CD4-positive, alpha-beta T cell treated with Interleukin-4 for 1 hour (primary cell): Measurements from ENCODE around the gene ZIC1.

Experiments used
- DNase-seq, 2 donors: peaks; one replicate each; pipeline ENCODE4 v3.0.0-alpha.2; 2020 to 2022

The ZIC1 gene

DNA sequence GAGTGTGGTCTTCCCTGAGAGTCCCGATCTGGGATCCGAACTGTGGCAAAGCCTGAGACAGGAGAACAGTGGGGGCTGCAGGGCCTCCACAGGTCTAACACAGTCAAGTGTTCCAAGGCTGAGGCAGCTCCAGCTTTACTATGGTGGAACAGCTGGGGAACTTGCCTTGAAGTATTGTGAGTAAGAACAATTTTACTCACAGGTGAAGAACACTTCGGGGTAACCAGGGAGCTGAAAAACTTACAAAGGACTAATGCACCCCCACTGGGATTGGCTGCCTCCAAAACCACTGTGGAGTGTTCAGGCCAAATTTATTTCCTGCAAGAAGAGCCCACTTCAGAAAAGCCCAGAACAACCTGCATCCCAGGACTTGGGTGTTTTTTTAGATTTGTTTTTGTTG is 28.2 kb upstream of the ZIC1 start:
- no peak for DNase-seq

DNA sequence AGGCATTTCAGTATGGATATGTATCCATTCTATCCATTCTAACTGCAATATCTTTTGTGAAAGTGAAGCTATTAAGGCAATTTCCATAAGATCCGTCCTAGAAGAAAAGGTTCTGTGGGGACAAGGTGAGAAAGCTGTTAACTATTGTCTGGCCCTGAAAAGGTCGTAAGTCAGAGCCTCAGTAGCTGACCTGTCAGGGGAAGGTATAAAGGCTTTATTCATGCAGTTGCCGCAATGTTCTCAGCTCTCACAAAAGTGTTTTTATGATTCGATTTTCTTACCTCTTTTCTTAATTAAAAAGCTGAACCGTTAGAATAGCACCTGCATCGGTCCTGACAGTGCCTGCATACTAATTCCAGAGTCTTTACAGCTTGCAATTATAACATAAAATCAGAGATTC is 27.6 kb upstream of the ZIC1 start:
- no peak for DNase-seq

DNA sequence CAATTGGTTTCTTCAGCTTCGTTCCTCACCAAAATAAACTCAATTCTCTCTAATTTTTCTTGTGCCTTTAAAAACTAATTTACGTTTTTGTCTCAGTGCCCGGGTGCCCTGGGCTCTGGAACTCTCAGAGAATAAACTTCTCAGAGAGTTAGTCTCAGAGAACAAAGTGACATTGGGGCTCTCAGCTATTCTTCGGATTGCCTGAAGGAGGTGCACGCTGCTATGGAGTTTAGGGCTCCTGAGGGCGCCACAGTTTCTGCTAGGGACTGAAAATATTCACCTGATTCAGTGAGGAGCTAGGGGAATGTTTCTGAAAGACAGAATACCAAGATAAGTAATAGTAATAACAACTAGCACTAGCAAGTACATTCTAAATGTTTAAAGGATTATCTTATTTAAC is 25.5 kb upstream of the ZIC1 start:
- DNase-seq, result no peak

DNA sequence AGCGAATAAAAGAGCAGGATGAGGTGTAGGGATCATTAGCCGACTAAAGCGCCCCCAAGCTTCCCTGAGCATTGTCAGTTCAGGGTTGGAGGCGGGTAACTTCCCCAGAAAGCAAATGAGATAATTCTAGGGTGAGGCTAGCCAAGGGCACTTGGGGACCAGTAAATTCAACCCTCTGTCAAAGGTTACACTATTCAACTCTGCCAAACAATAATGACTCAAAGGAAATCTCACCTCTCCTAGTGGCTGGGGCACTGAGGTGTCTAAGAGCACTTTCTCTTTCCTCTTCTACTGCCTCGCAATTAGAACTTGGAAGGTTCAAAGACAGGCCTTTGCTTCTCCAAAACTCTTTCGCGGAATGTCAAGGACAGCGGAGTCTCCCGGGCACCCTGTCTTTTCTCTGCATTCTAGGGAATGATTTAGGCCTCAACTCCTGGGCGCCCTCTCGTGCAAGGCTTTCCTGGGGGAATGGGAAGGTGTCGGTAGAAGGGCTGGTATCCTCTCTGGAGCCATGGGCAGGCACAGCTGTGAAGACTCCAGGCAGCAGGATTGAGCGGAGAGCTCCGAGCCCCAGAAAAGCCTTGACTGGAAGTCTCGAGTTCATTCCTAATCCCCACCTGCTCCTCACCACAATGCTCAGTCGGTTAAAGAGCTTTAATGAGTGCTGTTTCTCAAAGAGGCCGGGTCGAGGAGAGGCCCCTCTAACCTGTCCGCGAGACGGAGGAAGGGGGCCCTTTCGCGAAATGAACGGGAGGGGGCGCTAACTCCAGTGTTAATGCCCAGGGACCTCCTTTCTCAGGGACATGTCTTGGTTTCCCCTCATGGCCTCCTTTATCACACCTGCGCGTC is 24.7 kb upstream of the ZIC1 start:
- DNase-seq, result no peak

DNA sequence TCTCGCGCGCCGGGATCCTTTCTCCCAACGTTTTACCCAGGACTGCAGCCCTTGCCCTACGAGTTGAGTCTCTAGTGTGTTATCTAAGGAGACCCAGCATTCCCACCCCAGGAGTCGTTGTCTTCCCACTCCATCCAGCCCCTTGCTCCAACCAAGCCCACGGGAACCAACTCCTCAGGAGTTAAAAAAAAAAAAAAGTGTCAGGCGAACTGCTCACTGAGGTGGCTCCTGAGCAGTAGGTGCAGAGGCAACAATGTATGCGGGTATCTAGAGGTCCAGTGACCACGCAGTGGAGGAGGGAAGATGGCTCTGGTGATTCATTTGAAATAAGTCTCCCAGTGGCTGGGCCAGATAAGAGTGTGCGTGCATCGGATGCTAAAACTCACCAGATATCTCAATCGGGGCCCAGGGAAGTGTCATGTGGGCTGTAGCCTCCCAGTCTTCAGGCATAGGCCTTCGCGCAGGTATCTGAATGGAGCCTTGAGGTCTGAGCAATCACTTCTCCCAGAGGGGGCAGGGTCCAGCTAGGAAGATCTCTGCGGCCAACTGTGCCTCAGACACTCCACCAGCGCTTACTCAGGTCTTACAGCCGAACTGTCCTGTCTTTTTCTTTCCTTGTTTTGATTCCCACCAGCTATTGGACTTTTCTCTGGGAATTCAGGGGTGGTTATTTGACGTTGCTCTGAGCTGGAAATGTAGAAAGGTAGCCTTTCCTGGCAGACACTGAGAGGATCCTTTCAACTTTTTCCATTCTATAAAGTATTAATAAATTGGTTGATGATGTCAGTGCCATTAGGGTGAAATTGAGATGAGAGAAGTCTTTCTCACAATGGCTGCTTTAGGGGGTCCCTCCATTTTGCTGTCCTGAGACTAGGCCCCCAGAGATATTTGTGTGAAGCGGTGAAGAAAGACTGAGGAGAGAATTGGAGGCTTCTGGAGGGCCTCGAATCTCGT is 23.8 kb upstream of the ZIC1 start:
- DNase-seq, result no peak

GRCh38 chr3:147387291-147387884 is 21.8 kb upstream of the ZIC1 start:
- DNase-seq, result no peak

- no peak for DNase-seq
Measured at GRCh38 chr3:147387885-147388699, 21.1 kb upstream of the ZIC1 start.

- no peak for DNase-seq
Measured at GRCh38 chr3:147388700-147389580, 20.2 kb upstream of the ZIC1 start.

GRCh38 chr3:147389717-147390116 is 19.4 kb upstream of the ZIC1 start:
- DNase-seq, result no peak

- no peak for DNase-seq
Measured at GRCh38 chr3:147390589-147391569, 18.3 kb upstream of the ZIC1 start.

- no peak for DNase-seq
Measured at GRCh38 chr3:147391781-147392624, 17.2 kb upstream of the ZIC1 start.

DNA sequence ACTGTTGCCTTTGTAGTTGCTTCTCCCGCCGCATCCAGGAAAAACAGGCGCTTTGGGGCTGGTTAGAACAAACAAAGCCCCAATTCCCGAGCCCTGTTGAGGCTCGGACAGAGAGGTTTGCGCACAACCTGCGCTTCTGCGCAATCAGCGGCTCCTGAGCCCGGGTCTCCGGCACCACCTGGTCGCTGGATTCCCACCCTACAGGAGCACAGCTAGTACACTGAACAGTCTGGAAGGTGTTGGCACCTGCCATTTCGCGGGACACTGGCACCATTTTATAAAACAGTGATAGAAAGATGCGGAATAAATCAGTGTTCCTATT is 16.6 kb upstream of the ZIC1 start:
- DNase-seq, result no peak

DNA sequence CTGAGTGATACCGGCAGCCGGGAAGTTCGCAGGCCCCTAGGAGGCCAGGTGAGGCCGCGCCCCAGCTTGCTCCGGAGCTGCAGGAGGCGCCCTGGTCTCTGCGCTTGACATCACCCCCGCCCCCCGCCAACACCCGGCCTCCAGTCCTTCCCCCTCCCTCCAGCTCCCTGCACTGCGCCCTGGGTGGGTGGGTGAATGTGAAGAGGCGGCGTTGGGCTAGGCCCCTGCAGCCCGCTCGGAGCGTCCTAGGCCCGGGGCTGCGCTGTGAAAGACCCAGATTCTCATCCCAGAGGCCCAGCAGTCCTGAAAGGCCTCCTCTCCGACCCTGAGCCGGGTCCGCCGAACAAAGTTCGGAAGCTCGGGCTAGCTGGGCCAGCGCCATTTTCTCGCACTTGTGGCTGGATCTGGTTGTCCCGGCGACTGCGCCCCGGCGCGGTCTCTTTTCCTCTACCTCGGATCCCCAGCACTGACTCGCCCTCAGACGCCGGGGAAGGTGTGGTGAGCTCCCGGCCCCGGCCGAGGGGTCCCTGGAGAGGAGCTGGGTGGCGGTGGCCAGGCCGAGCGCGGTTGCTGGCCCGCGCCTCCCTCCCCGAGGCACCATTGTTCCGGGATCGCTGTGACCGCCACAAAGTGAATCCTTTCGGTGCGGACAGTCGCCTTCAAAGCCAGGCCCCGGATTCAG is 15.8 kb upstream of the ZIC1 start:
- DNase-seq, result no peak

- no peak for DNase-seq
Measured at GRCh38 chr3:147393943-147394883, 15.0 kb upstream of the ZIC1 start.

DNA sequence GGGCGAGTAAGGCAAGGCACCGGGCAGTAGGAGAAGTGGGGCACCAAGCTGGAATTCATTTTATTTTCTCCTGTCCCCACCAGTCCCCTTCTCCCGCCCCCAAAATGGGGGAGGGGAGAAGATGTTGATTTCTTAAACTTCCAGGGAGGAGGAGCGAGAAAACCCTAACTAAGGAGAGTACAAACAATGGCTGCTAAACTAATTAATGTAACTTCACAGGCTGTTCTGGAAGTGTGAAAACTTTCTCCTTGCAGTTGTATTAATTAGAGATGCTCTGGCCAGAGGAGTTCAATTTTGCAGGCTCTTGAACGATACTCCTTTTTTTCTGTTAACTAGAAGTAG is 14.3 kb upstream of the ZIC1 start:
- no peak for DNase-seq

- DNase-seq, result no peak
Measured at GRCh38 chr3:147395899-147396711, 13.1 kb upstream of the ZIC1 start.

GRCh38 chr3:147396712-147397046 is 12.5 kb upstream of the ZIC1 start:
- DNase-seq, result no peak
